KOPT-K1 (cell line): Measurements from ENCODE around the gene SIRT3.
"Not testable (repeated sequence)": the region's sequence is repeated elsewhere in the genome, so short reads cannot be mapped to it uniquely, and the experiment has no call there.

Experiments
- H3K27ac ChIP-seq: fragments of 200-600 bp; sonication (generic); 2 replicates; pipeline ENCODE4 v1.5.1; 2016; ENCODE audit warnings: antibody characterized with exemption, mild to moderate bottlenecking, low read depth, low read length; ENCODE audit not compliant: poor library complexity, severe bottlenecking
- H3K36me3 ChIP-seq: fragments of 200-600 bp; sonication (generic); 2 replicates; pipeline ENCODE4 v1.5.1; 2017; ENCODE audit warnings: antibody characterized with exemption, mild to moderate bottlenecking, low read length, moderate library complexity; ENCODE audit not compliant: insufficient read depth
- H3K9me3 ChIP-seq: fragments of 200-600 bp; sonication (generic); 2 replicates; pipeline ENCODE4 v1.5.1; 2017; ENCODE audit warnings: antibody characterized with exemption, low read length, mild to moderate bottlenecking; ENCODE audit not compliant: insufficient read depth, poor library complexity, severe bottlenecking

Gene SIRT3

GRCh38 chr11:256952-257737 lies 21.0 kb upstream of the SIRT3 start:
- Histone ChIP-seq H3K27ac (no peak overlapping the region), H3K9me3 (no peaks in the 10 kb centered on the region)

GRCh38 chr11:255816-256215 lies 19.7 kb upstream of the SIRT3 start:
- Histone ChIP-seq H3K9me3 (no peaks in the 10 kb centered on the region), H3K27ac (no peak overlapping the region), H3K36me3 (peaks cover 33% of the 10 kb centered on the region)

More at GRCh38 chr11:256952-257737, 21.0 kb upstream of the SIRT3 start:
- peaks cover 19% of the 10 kb centered on the region for H3K36me3 ChIP-seq

GRCh38 chr11:255176-255575 lies 19.0 kb upstream of the SIRT3 start:
- Histone ChIP-seq H3K9me3 (no peaks in the 10 kb centered on the region), H3K36me3 (peaks cover 39% of the 10 kb centered on the region), H3K27ac (no peak overlapping the region)

GRCh38 chr11:253886-254270 lies 17.7 kb upstream of the SIRT3 start:
- Histone ChIP-seq H3K27ac (no peak overlapping the region), H3K36me3 (peaks cover 51% of the 10 kb centered on the region), H3K9me3 (no peaks in the 10 kb centered on the region)

- Histone ChIP-seq H3K9me3 (no peaks in the 10 kb centered on the region), H3K36me3 (peaks cover 57% of the 10 kb centered on the region), H3K27ac (no peak overlapping the region)
Observed at GRCh38 chr11:253160-253885, 17.2 kb upstream of the SIRT3 start.

- Histone ChIP-seq H3K27ac (no peak overlapping the region), H3K36me3 (peaks cover 64% of the 10 kb centered on the region), H3K9me3 (no peaks in the 10 kb centered on the region)
Observed at GRCh38 chr11:252666-253065, 16.5 kb upstream of the SIRT3 start.

- Histone ChIP-seq H3K27ac (no peak overlapping the region), H3K36me3 (peaks cover 75% of the 10 kb centered on the region), H3K9me3 (no peaks in the 10 kb centered on the region)
Observed at GRCh38 chr11:251550-251949, 15.4 kb upstream of the SIRT3 start.

GRCh38 chr11:250740-251299 lies 14.7 kb upstream of the SIRT3 start:
- Histone ChIP-seq H3K36me3 (peaks cover 82% of the 10 kb centered on the region), H3K9me3 (no peaks in the 10 kb centered on the region), H3K27ac (peak overlapping the region; percentile 23)

- no peak overlapping the region for H3K27ac ChIP-seq
- H3K9me3 ChIP-seq, result no peaks in the 10 kb centered on the region
- H3K36me3 ChIP-seq, result peaks cover 88% of the 10 kb centered on the region
Observed at GRCh38 chr11:250274-250673, 14.1 kb upstream of the SIRT3 start.

GRCh38 chr11:249062-249461 lies 12.9 kb upstream of the SIRT3 start:
- no peak overlapping the region for H3K27ac ChIP-seq
- H3K36me3 ChIP-seq, result peaks cover 100% of the 10 kb centered on the region
- no peaks in the 10 kb centered on the region for H3K9me3 ChIP-seq

GRCh38 chr11:244376-244775 lies 8.2 kb upstream of the SIRT3 start:
- Histone ChIP-seq H3K36me3 (peaks cover 99% of the 10 kb centered on the region), H3K27ac (no peak overlapping the region), H3K9me3 (no peaks in the 10 kb centered on the region)

- H3K27ac ChIP-seq, result no peak overlapping the region
Observed at GRCh38 chr11:241634-242033, 5.5 kb upstream of the SIRT3 start.

GRCh38 chr11:240315-240714 lies 4.2 kb upstream of the SIRT3 start:
- Histone ChIP-seq H3K9me3 (no peaks in the 10 kb centered on the region), H3K27ac (no peak overlapping the region), H3K36me3 (peaks cover 70% of the 10 kb centered on the region)

More at GRCh38 chr11:241634-242033, 5.5 kb upstream of the SIRT3 start:
- Histone ChIP-seq H3K36me3 (peaks cover 83% of the 10 kb centered on the region), H3K9me3 (no peaks in the 10 kb centered on the region)

- peaks cover 50% of the 10 kb centered on the region for H3K36me3 ChIP-seq
- H3K27ac ChIP-seq, H3K9me3 ChIP-seq: not testable (repeated sequence)
Observed at GRCh38 chr11:238346-238745, 2.2 kb upstream of the SIRT3 start.
